HepG2 (cell line): ENCODE measurements around the gene PSKH1. TPM values are rescaled to one million over a fixed set of nuclear protein-coding genes. Genes with fewer than 3 reads are reported as not detected.

Experiments
- ATAC-seq: fragments of 200-7000 bp; cut with Tn5 transposase; 3 replicates; pipeline ENCODE4 v1.9.1; 2020; ENCODE audit warnings: mild to moderate bottlenecking, moderate library complexity
- BruUV-seq: library from RNA; stranded (reverse); fragments of 400-500 nt; replicated peaks from 2 replicates; lab custom pipeline; 2021; lab: Mats Ljungman, UMichigan
- CTCF ChIA-PET: fragments of 300-600 bp; formaldehyde crosslinking; extraction: SDS; loops from one replicate; lab custom pipeline; 2021; ENCODE audit warnings: low total read pairs, inconsistent platforms, low intra/inter-chr PET ratio; lab: Yijun Ruan, JAX
- POLR2A ChIA-PET: fragments of 350-600 bp; sonication (Branson Sonifier 250); formaldehyde crosslinking; loops from one replicate; lab custom pipeline; 2020; ENCODE audit warnings: antibody characterized with exemption, inconsistent platforms; lab: Yijun Ruan, JAX
- DNase-seq: peaks from one replicate; pipeline ENCODE4 v3.0.0-alpha.2; 2015; ENCODE audit warnings: low spot score
- FAIRE-seq: peaks from 3 replicates; lab custom pipeline; 2011; peaks lifted over from hg19 to GRCh38; lab: Jason Lieb, UNC
- H2AFZ ChIP-seq: one replicate; pipeline ENCODE4 v1.6.1; 2011; ENCODE audit warnings: low read length, inconsistent platforms
- H3K27ac ChIP-seq: fragments of 300-600 bp; 3 replicates; pipeline ENCODE4 v1.8.0; 2011; ENCODE audit warnings: mixed run types, mild to moderate bottlenecking, mixed read lengths, low read length, inconsistent platforms; ENCODE audit not compliant: insufficient read depth; ENCODE audit errors: extremely low read length
- H3K27me3 ChIP-seq, 2 experiments: fragments of 200-600 bp in 1 of 2; 2 replicates in 1 of 2; 3 replicates in 1 of 2; pipeline versions ENCODE4 v1.6.0 to v1.8.0; 2011; ENCODE audit warnings: low read length in 2 of 2, mild to moderate bottlenecking in 2 of 2, moderate library complexity in 2 of 2, inconsistent platforms in 1 of 2; ENCODE audit not compliant: insufficient read depth in 2 of 2, control insufficient read depth in 1 of 2
- H3K36me3 ChIP-seq, 2 experiments: fragments of 200-600 bp in 1 of 2; replicated peaks in 1 of 2; 2 replicates in 1 of 2; 3 replicates in 1 of 2; pipeline versions ENCODE4 v1.5.1 to v1.8.0; 2011; ENCODE audit warnings: low read length in 2 of 2, inconsistent platforms in 1 of 2; ENCODE audit not compliant: insufficient read depth in 2 of 2, control insufficient read depth in 1 of 2
- H3K4me1 ChIP-seq: 2 replicates; pipeline ENCODE4 v1.5.1; 2012; ENCODE audit warnings: low read length, inconsistent platforms; ENCODE audit not compliant: insufficient read depth
- H3K4me2 ChIP-seq: 2 replicates; pipeline ENCODE4 v1.6.0; 2011; ENCODE audit warnings: low read depth, low read length, inconsistent platforms
- H3K4me3 ChIP-seq, 3 experiments: fragments of 200-600 bp in 1 of 3; sonication (generic), shearing (Covaris generic) in 1 of 3; replicated peaks in 1 of 3; 2 replicates each; pipeline ENCODE4 v1.5.1; 2011 to 2016; ENCODE audit warnings: low read length in 3 of 3, inconsistent platforms in 2 of 3, low read depth in 2 of 3, mild to moderate bottlenecking in 2 of 3, control low read depth in 1 of 3, mixed read lengths in 1 of 3; ENCODE audit not compliant: insufficient read depth in 1 of 3
- H3K79me2 ChIP-seq: one replicate; pipeline ENCODE4 v1.6.1; 2011; ENCODE audit warnings: low read length, inconsistent platforms; ENCODE audit not compliant: insufficient read depth
- H3K9ac ChIP-seq: 2 replicates; pipeline ENCODE4 v1.6.0; 2011; ENCODE audit warnings: mild to moderate bottlenecking, low read depth, low read length, inconsistent platforms; ENCODE audit not compliant: insufficient read depth
- H3K9me3 ChIP-seq: 2 replicates; pipeline ENCODE4 v1.5.1; 2012; ENCODE audit warnings: mild to moderate bottlenecking, low read length
- H4K20me1 ChIP-seq: 2 replicates; pipeline ENCODE4 v1.6.0; 2011; ENCODE audit warnings: inconsistent platforms, mild to moderate bottlenecking, low read length, moderate library complexity; ENCODE audit not compliant: insufficient read depth
- AHR ChIP-seq: IDR thresholded peaks from 2 replicates; pipeline ENCODE4 v1.6.1; 2018; ENCODE audit warnings: missing genetic modification reagents, missing compliant biosample characterization
- ELF3 ChIP-seq: IDR thresholded peaks from 2 replicates; pipeline ENCODE4 v1.6.1; 2016; ENCODE audit warnings: missing genetic modification reagents, missing compliant biosample characterization
- ETV5 ChIP-seq: IDR thresholded peaks from 2 replicates; pipeline ENCODE4 v1.6.1; 2018; ENCODE audit warnings: missing biosample characterization, missing genetic modification reagents, inconsistent platforms, borderline replicate concordance
- EZH2 ChIP-seq: conservative IDR thresholded peaks from 2 replicates; pipeline ENCODE4 v1.6.1; 2012; ENCODE audit warnings: mild to moderate bottlenecking, low read depth, low read length, moderate library complexity
- GATAD2A ChIP-seq: IDR thresholded peaks from 2 replicates; pipeline ENCODE4 v1.6.1; 2016
- HNRNPH1 ChIP-seq: fragments of 200-400 bp; formaldehyde crosslinking; optimal IDR thresholded peaks from 2 replicates; pipeline ENCODE3; 2017; ENCODE audit warnings: mild to moderate bottlenecking, low read depth, low read length
- IRF2 ChIP-seq: IDR thresholded peaks from 2 replicates; pipeline ENCODE4 v1.6.1; 2018; ENCODE audit warnings: missing genetic modification reagents, missing compliant biosample characterization
- KIAA2018 ChIP-seq: sonication (generic); formaldehyde crosslinking; IDR thresholded peaks from 2 replicates; pipeline ENCODE4 v1.5.0; 2020; ENCODE audit warnings: mild to moderate bottlenecking, missing genetic modification reagents, borderline replicate concordance
- PHF21A ChIP-seq: sonication (generic); formaldehyde crosslinking; IDR thresholded peaks from 2 replicates; pipeline ENCODE4 v1.5.0; 2020; ENCODE audit warnings: mild to moderate bottlenecking, missing genetic modification reagents
- RARA ChIP-seq: IDR thresholded peaks from 2 replicates; pipeline ENCODE4 v1.6.1; 2016; ENCODE audit warnings: missing genetic modification reagents, missing compliant biosample characterization
- SNAPC2 ChIP-seq: sonication (generic); formaldehyde crosslinking; IDR thresholded peaks from 2 replicates; pipeline ENCODE4 v1.8.1; 2022; ENCODE audit warnings: mild to moderate bottlenecking, missing genetic modification reagents
- TARDBP ChIP-seq: sonication (generic); formaldehyde crosslinking; IDR thresholded peaks from 2 replicates; pipeline ENCODE4 v1.8.0; 2022; ENCODE audit warnings: mild to moderate bottlenecking, missing genetic modification reagents
- ZEB1 ChIP-seq: IDR thresholded peaks from 2 replicates; pipeline ENCODE4 v1.6.1; 2012; ENCODE audit warnings: mild to moderate bottlenecking, low read depth, inconsistent platforms; ENCODE audit not compliant: insufficient replicate concordance
- ZKSCAN1 ChIP-seq: fragments of 150-350 bp; IDR thresholded peaks from 2 replicates; pipeline ENCODE4 v1.6.1; 2014; ENCODE audit warnings: low read length
- ZNF550 ChIP-seq: sonication (generic); formaldehyde crosslinking; IDR thresholded peaks from 2 replicates; pipeline ENCODE4 v1.4.0; 2020; ENCODE audit warnings: mild to moderate bottlenecking, missing genetic modification reagents, borderline replicate concordance
- WGBS: methylation state at CpG from one replicate; pipeline ENCODE4 v1.1.6; 2017; ENCODE audit warnings: low lambda C conversion rate; 5-methylcytosine and 5-hydroxymethylcytosine counted together
- in situ Hi-C: cut with HindIII; loops from 2 replicates; pipeline ENCODE4 v1.10.0; 2017; ENCODE audit warnings: low pct_unique_long_range_greater_than_20kb; ENCODE audit not compliant: extremely low pct_ligation_motif_present
- intact Hi-C: fragments of 100-400 bp; cut with micrococcal nuclease; formaldehyde crosslinking; loops from one replicate; pipeline ENCODE4 v1.10.0; 2022; ENCODE audit not compliant: unreplicated experiment
- polyA plus RNA-seq, 8 experiments: library from polyadenylated mRNA; depleted of rRNA in 3 of 8; stranded (reverse) in 7 of 8; unstranded in 1 of 8; fragments of >200 nt; fragmentation: Illumina TruSeq in 4 of 8; extraction: Trizol in 4 of 8; gene quantifications; 2 replicates each; pipeline versions ENCODE4 v1.2.1 to v1.2.3, GENCODE V29; 2011 to 2016; ENCODE audit warnings: low read depth in 4 of 8, missing spikeins in 1 of 8, mixed read lengths in 1 of 8; ENCODE audit not compliant: insufficient read depth in 1 of 8
- total RNA-seq, 5 experiments: library from RNA; depleted of rRNA; stranded (reverse); fragments of >200 nt; fragmentation: Illumina TruSeq; extraction: Trizol; gene quantifications; 2 replicates each; pipeline ENCODE4 v1.2.3, GENCODE V29; 2016; ENCODE audit warnings: low read depth in 1 of 5

The PSKH1 gene
- total and polyA plus RNA-seq, 2 of the 13 experiments (the other 11 are each of a cell fraction or from before 2014, with no cell fraction given): 8.4 to 19.1 TPM

- TF ChIP-seq HNRNPH1 (no peak), AHR (CRISPR knock-in tag) (peak; percentile 45; the same call in 1 of the 2 replicates), ZNF550 (CRISPR knock-in tag) (no peak), ZEB1 (no peak)
These were observed 36.0 kb upstream of the PSKH1 start (continued) for GRCh38 chr16:67856927-67857546.

DNA sequence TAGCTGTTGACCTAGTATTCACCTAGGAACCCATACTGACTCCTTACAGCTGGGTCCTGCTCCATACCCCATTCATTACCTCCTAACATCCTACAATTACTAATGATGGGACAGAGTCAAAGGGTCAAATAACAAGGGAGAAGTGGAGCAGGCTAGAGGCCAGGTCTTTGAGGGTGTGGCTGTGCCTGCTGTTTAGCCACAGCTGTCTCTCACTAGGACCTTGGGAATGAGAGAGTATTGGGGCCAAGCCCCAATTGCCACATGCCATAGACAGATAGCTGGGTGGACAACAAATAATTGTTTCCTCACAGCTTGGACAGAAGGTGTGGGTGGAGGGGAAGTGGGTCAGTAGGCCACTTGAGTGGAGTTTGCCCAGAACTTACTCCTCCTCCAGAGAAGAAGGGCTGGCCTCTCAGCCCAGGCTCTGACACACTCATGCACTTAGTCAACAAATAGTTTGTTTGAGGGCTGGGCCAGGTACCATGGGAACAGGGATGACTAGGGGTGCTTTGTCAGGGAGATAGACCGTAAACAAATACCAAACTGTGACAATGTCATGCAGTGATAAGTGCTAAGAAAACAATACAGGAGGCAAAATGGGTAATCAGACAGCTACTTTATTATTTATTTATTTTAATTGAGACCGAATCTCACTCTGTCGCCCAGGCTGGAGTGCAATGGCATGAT lies 35.4 kb upstream of the PSKH1 start:
- FAIRE-seq (peak; percentile 97), DNase-seq (peak; percentile 96), ATAC-seq (peak; percentile 94)
- WGBS: 37% methylated on average over 3 of the region's 3 CpGs
- peaks cover 64% of the 10 kb centered on the region for H3K4me1 ChIP-seq
- H3K9me3 ChIP-seq: no peaks in the 10 kb centered on the region
- H3K4me3 ChIP-seq: peak overlapping the region in 1 of 3 experiments; percentile 35; a peak in 2 of 6 replicates
- no peak overlapping the region for H2AFZ ChIP-seq
- peak overlapping the region; percentile 72 for H3K9ac ChIP-seq
- H3K36me3 ChIP-seq: peaks cover 12 to 35% of the 10 kb centered on the region in 2 experiments
- in situ Hi-C loops: no loop called here
- H3K27ac ChIP-seq: peak overlapping the region; percentile 89
- H4K20me1 ChIP-seq: peaks cover 61% of the 10 kb centered on the region
- H3K27me3 ChIP-seq: no peaks in the 10 kb centered on the region
- peak overlapping the region; percentile 65 for H3K4me2 ChIP-seq
- CTCF ChIA-PET: interaction anchor here (1.0 kb wide), 1 partner anchor 41 kb away, joined by 6 read pairs; no protein-coding TSS in a partner anchor
- POLR2A ChIA-PET: interaction anchor here (0.8 to 3.3 kb wide), 10 partner anchors 10 to 106 kb away, joined by 3 to 21 read pairs (median 5); partner anchors contain the start of genes CENPT, EDC4, LCAT and NUTF2
- peaks cover 94% of the 10 kb centered on the region for H3K79me2 ChIP-seq
- intact Hi-C loops: loop anchor here (1.0 kb wide), 1 partner anchor 11 kb away; the partner anchor contains the start of gene NUTF2
- no TSS peak for BruUV-seq
- peak; percentile 21; the same call in 1 of the 2 replicates for TF ChIP-seq SNAPC2
- TF ChIP-seq TARDBP (CRISPR knock-in tag): peak; percentile 68; the same call in 1 of the 2 replicates
- TF ChIP-seq GATAD2A (CRISPR knock-in tag): peak; percentile 67
- peak; percentile 76 for TF ChIP-seq PHF21A (CRISPR knock-in tag)
- TF ChIP-seq IRF2 (CRISPR knock-in tag): peak; percentile 55
- TF ChIP-seq ZKSCAN1: 0 out of 2 replicates have a peak, but pooled peaks have one; percentile 28
- TF ChIP-seq ELF3 (CRISPR knock-in tag): peak; percentile 75
- TF ChIP-seq EZH2: no peak
- no peak for TF ChIP-seq KIAA2018
- TF ChIP-seq RARA: peak; percentile 81
- peak; percentile 69; the same call in 1 of the 2 replicates for TF ChIP-seq ETV5 (CRISPR knock-in tag)
